HT-29 (cell line): ENCODE results near the gene DOCK8. TPM values are rescaled to one million over a fixed set of nuclear protein-coding genes. Genes with fewer than 3 reads are reported as not detected.
"Not testable (repeated sequence)": the region's sequence is repeated elsewhere in the genome, so short reads cannot be mapped to it uniquely, and the experiment has no call there.

ENCODE experiments used
- DNase-seq: peaks from one replicate; pipeline ENCODE4 v3.0.0-alpha.2; 2015; ENCODE audit warnings: low spot score
- total RNA-seq: library from RNA; depleted of rRNA; stranded (reverse); fragments of >200 nt; shearing (Covaris generic); gene quantifications from 2 replicates; pipeline ENCODE4 v1.2.3, GENCODE V29; 2014

Gene DOCK8
- total RNA-seq, 1 experiment from 2014 or later = not detected

DNA sequence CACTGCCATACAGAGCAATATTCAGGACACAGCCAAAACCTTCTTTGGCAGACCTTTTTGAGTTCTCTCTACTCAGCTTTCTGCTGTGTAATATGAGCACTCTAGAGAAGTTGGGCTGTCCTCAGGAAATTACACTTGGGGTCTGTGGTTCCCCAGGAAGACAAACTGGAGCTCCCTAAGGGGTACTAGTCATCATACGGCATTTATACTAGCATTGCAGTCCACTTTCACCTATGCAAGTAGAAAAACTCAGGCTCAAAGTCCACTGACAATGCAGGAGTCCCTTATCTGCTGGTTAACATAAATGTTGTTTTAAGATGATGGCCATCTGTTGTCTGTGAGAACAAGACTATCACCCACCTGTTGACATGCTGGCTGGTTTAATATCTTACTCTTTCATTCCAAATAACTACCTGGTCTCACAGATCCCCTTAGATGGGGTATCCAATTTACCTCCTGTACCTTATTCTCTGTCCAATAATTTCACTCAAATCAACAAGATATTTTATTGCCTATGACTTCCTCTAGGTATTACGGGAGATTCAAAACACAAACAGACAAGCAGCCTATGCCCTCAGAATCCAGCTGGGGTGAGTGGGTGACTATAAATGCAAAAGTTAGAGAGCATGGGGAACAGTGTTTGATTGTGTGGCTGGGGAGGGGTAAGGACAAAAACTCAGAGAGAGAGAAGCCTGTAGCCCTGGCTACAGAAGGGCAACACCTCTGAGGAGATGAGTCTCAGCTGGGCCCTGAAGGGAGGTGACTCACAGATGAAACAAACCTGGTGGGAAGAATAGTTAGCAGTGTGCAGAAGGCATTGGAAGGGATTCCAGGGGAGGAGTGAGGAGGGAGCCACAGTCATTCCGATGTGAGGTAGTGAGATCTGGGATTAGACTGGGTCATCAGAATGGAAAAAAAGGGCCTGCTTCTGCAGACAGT is 10.2 kb downstream of the DOCK8 start:
- DNase-seq = peak; percentile 13

DNA sequence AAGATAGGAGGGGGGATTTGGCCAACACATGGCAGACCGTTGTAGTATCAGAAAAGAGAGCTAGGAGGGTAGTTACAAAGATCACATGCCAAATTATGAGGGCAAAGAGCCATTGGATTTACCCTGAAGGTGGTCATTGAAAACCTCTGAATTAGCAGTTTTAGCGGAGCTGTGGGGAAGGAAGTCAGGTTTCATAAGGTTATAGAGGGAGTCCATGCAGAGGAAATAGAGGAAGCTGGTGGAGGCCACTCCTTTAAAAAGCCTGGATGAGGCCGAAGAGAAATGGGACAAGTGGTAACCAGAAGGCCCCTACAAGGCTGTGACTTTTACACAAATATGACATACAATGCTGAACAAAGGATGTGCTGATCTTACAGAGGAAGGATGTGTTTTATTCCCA is 13.2 kb downstream of the DOCK8 start:
- DNase-seq = no peak

DNA sequence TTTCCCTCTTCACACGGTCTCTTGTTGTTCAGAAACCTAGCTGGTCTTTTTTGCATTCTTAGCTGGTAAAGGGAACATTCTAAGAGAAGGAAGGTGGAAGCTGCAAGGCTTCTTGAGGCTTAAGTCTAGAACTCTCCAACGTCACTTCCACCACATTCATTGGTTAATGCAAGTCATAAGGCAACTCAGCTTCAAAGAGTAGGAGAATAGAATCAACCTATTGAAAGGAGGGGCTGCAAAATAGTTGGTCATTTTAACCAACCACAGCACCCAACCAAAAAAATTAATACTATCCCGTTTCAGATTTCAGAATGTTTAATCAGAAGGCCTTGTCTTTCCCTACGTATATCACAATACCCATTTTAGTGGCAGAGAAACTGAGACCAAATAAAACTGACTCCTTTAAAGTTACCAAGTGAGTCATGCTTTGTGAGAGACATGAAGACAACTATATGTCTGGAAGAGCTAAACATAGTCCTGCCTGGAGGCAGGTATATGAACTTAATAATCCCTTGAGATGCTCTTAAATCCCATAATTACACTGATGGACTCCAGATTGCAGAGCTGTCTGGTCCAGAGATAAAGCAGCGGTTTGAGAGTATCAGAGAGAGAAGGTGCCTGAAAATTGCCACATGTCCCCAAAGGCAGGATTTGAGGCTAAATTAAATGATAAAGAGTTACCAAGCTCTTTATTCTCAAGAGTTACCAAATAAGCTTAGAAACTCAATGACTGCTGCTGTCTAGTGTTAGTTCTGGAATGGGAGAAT is 14.4 kb downstream of the DOCK8 start:
- DNase-seq = no peak

DNA sequence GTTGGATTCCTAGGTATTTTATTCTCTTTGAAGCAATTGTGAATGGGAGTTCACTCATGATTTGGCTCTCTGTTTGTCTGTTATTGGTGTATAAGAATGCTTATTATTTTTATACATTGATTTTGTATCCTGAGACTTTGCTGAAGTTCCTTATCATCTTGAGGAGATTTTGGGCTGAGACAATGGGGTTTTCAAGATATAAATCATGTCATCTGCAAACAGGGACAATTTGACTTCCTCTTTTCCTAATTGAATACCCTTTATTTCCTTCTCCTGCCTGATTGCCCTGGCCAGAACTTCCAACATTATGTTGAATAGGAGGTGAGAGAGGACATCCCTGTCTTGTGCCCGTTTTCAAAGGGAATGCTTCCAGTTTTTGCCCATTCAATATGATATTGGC is 17.0 kb downstream of the DOCK8 start:
- not testable (repeated sequence) for DNase-seq

DNA sequence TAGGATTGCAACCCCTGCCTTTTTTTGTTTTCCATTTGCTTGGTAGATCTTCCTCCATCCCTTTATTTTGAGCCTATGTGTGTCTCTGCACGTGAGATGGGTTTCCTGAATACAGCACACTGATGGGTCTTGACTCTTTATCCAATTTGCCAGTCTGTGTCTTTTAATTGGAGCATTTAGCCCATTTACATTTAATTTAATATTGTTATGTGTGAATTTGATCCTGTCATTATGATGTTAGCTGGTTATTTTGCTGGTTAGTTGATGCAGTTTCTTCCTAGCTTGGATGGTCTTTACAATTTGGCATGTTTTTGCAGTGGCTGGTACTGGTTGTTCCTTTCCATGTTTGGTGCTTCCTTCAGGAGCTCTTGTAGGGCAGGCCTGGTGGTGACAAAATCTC is 19.0 kb downstream of the DOCK8 start:
- DNase-seq = not testable (repeated sequence)

DNA sequence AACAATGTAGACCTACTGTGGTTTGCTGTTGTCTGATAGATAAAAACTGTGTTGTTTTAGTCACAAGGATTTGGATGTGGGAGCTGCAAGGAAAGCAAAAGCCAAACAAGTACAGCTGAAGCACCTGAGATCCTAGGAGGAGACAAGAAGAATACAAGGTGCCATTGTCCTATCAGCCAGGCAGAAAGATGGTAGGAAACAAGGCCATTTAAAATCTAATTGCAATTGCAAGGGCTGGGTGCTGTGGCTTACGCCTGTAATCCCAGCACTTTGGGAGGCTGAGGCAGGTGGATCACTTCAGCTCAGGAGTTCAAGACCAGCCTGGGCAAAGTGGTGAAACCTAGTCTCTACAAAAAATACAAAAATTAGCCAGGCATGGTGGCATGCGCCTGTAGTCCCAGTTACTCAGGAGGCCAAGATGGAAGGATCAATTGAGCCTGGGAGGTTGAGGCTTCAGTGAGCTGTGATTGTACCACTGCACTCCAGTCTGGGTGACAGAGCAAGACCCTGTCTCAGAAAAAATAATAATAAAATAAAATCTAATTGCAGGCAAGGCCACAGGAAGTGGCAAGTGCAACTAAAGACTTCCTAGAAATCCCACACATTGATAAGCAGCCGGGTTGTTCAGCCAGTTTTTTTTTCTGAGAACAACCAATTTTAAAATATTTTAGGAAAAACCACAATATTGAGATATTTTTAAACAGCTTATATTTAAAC is 22.6 kb downstream of the DOCK8 start:
- no peak for DNase-seq

DNA sequence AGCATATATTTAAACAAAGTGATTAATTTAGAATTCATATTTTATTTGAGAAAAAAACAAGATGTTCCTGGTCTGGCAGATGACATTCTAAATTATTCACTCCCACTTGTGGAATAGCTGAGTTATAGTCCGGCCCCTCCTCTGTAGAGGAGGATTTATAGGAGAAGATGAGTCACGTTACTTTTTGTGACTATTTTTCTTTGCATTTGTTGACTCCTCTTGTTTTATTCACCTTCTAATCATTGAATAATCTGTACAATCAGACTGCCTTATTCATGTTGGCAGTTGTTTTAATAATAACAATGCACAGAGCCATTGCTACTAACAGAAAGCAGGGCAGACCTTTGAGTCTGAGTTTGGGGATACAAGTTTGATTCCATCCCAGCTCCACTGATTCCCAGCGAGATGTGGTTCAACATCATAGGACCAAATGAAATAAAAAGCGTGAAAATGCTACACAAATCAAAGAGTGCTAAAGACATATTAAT is 23.2 kb downstream of the DOCK8 start:
- DNase-seq = no peak

DNA sequence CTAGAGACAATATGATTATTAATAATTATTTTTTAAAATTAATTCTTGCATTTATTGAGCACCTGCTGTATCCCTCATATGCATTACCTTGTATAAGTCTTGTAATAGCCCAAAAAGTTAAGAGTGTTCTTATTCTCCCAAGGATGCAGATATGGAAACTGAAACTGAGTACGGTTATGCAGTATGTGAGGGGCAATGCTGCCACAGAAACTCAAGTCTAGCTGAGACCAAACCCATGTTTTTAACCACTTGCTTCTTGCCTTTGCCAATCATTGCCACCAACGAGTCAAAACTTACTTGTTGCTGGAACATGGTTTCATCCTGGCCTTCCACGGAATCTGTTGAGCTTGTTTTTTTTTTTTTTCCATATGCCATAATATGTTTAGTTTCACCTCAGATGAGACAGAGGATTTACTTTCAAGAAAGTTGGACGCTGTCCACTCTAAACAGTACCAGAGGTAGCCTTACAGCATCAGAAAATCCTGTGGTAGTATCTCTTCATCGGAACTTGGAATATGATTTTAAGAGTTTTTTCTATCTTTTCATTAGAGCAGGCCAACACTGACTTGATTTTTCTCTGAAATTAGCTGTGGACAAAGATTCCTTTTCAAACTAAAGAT is 27.9 kb downstream of the DOCK8 start:
- no peak for DNase-seq

DNA sequence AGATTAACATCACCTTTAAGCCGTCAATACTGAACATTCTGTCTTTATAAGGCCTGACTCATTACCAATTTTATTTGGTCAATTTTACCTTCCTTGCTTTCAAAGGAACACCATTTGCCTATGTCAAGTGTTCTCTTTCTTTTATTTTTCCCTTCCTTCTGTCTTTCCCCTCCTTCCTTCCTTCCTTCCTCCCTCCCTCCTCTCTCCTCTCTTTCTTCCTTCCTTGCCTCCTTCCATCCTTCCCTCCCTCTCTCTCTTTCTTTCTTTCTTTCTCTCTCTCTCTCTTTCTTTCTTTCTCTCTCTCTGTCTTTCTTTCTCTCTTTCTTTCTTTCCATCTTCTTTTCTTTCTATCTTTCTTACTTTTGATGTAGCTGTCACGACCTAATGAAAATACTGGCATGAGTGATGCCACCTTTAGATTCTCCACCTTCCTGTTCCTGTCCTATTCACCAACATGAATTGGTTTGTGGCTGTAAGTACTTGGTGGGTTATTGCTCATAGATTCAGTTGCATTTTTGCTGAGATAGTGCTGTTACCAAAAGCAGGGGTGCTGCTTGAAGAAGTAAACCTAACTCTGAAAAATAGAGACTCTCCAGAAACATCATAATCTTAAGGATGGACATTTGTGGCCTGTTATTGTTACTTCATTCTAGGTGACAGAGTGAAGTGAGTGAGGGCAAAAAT is 33.8 kb downstream of the DOCK8 start:
- DNase-seq = no peak

DNA sequence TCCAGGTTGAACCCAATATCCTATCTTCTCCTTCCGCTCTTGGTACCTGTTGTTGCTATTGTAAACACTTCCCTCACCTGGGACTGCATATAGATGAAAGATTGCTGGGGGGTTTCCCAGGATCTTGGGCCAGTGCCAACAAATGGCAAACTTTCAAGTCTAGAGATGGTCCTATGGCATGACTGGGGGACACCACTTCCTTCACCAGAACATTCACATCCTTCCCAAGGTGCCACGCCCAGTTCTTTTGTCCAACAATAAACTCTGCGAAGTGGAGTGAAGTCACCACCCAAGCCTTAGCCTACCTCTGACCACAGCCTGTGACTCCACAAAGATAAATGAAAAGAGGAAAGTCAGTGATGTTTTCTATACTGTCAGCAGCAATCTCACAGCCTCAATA is 34.4 kb downstream of the DOCK8 start:
- DNase-seq = no peak

DNA sequence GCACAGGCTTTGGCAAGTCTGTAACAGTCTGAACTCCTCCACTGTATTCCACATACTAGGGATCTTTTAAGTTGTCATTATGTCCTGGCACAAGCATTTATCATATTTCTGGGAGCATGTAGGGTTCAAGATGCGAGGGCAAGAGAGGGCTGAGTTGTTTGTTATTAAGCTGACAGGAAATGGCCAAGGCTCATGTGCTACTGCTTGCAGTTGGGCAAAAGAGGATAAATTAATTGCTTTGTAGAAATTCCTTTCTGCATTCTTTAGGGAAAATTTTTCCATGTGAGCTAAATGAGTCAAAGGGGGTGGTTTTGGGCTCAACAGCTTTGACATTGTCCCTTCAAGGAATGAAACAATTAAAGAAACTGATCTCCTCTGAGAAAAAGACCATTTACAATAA is 35.4 kb downstream of the DOCK8 start:
- no peak for DNase-seq

DNA sequence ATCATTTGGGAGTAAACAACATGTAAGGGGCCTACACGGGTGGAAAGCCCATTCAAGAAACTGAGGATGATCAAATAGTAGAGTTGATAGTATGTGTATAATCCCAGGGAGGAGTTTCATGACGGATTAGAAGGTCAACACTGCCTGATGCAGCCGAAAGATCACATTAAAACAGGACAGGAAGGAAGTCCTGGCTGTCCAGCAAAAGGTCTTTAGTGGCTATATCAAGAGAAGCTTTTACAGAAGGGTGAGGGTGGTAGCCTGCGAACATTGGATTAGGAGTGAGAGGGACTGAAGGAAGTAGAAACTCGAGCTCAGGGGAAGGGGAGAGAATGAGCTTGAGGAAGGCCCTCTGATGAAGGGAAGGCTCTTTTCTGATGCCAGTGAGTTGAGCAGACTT is 36.0 kb downstream of the DOCK8 start:
- DNase-seq = no peak

DNA sequence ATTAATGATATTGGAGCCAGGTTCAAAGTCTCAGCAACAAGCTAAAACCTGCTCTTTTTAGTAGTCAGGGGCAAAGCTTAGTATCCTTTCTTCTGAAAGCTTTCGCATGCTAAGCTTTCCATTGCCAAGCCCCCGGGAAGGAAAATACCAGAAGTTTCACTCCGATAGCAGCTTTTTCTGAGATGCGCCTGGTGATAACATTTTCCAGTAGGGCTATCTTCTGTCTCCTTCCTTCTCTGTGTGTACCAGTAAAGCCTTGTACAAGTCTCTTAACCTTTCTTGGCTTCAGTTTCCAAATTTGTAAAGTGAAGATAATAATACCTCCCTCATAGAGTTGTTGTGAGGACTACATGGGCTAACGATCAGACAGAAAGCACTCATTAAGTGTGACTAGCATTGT is 36.7 kb downstream of the DOCK8 start:
- DNase-seq = no peak

DNA sequence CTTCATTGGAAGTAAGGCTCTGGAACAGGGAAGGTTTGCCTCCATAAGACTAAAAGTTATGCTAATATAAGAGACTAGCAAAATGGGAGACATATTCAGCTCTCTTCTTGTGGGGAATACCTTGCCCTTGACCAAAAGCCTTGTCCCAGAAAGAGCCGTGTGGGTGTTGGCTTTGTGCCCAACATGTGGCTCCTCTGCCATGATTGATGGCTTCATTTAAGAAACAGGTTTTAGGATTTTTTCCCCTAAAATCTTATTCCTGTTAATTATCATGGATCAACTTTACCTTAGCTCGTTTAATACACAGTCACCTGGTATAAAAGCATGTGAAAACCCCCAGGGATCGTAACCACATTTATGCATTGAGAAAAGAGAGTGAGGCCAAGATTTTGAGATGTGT is 38.9 kb downstream of the DOCK8 start:
- no peak for DNase-seq

DNA sequence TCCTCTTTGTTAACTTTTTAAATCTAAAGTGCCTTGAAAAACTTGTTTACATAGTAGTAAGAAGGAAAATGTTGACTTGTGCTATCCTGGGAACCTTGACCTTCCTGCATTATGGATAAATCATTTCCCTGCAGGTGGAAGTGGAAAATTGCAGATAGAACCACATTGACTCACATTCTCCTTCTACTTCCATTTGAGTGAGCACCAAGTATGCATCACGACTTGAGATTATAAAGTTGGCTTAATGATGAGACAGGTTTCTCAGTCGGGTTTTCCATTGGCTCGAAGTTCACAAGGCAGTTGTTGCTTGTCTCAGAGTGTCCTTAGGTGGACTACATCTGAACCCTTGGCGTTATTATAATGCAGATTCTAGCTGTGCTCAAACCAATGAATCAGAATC is 39.9 kb downstream of the DOCK8 start:
- no peak for DNase-seq

DNA sequence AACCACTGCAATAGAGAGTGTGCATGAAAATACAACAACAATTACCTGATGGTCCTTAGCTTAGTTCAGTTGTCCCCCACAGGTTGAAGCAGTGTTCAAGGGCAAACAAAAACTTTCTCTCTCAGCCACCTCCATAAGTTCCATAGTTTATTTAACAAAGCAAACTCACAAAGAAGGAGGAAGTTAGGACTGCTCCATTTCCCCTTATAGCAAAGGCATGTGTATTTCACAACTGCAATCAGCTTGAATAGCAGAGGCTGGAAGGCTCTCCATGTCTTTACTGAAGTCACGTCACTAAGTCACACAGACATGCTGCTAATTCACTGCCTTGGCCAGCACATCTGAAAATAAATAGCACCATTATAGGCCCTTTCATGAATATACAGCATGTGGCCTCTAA is 43.3 kb downstream of the DOCK8 start:
- no peak for DNase-seq

DNA sequence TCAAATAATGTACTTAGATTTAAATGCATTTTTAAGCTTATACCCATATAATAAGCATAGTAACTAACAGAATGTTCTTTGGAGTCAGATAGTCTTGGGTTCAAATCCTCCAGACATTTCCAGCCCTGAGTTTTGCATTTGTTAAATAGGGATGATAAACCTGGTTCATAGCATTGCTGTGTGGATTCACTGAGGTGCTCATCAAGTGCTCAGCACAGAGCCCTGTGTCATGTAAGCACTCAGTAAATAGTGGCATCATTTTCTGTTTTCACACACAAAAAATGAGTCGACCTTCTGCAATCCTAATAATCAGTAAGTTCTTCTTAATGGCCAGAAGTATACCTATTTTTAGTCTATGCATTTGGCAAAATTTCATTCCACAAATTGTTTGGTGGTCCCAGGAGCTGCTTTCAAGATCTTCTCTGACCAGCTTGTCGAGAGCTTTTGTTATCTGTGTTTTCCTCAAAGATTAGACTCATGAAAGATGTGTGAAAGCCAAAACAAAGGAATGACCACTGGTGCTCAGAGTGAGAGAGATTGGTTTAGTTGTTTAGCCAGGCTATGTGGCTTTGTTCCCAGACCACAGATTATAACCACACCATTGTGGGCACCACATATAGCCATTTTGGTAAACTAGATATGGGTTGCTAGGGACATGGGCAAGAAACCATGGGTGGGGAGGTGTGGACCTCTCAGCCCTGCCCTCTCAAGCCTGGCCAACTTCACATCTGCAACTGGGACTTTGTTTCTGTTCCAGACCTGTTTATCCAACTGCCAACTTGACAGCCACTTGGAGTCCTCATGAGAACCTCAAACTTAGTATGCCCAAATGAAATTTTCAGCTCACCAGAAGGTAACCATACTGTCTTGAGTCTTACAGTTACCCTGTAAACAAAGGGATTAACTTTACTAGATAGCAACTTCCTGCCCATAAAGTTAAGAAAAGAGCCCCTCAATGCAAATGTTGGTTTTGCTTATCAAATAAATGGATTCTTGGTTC is 45.0 kb downstream of the DOCK8 start:
- DNase-seq = no peak

DNA sequence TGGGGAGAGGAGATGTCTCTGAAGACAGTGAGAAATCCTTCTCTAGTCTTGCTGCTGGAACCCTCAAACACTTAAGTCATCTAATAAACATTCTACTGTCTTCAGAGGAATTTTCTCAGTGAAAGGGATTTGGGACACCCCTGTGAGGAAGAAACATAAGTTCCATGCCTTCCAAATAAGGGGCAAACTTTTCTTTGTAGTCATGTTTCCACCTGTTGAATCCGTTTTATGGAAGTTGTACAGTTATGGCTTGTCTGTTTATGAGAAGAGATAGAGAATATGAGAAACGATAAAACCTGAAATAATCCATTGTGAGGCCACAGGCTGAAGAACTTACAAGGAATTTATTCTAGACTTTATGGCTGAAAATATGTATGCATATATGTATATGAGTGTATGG is 49.6 kb downstream of the DOCK8 start:
- no peak for DNase-seq

DNA sequence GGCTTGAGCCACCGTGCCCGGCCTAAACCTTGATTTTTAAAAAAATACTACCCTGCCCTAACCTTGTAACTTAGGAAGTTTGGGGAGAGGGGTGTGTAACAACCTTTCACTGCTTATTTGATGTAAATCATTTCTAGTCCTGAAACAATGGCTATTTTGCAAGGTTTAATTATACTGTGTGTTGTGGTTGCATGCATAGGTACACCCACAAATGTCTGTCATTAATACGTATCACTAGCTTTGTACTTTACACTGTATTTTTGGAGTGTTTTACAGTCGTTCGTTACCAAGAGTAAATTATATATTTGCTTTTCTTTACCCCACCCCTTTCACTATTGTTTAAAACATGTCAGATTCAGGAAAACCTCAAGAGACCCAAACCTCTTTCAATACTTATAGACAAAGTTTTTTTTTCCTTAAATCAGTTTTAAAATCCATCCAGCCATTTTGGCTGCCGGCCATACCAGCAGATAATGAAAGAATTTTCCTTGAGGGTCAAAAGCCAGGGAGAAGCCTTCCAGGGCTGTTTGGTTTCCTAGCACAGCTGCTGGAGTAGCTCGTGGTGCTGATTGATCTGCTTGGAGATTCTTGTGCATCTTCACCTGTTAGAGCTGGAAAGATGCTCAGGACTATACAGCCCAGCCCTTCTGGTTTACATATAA is 50.7 kb downstream of the DOCK8 start:
- DNase-seq = no peak
